ENCODE measurements around the gene INPPL1.

DNA sequence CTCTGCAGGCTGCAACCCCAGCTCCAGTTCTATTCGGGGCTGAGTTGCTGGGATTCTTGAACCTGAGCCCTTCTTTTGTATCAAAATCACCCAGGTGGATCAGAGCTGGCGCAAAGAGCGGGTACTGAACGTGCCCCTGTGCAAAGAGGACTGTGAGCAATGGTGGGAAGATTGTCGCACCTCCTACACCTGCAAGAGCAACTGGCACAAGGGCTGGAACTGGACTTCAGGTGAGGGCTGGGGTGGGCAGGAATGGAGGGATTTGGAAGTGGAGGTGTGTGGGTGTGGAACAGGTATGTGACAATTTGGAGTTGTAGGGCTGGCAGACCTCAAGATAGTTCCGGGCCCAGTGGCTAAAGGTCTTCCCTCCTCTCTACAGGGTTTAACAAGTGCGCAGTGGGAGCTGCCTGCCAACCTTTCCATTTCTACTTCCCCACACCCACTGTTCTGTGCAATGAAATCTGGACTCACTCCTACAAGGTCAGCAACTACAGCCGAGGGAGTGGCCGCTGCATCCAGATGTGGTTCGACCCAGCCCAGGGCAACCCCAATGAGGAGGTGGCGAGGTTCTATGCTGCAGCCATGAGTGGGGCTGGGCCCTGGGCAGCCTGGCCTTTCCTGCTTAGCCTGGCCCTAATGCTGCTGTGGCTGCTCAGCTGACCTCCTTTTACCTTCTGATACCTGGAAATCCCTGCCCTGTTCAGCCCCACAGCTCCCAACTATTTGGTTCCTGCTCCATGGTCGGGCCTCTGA lies 28.9 kb upstream of the INPPL1 start:
- TF ChIP-seq POLR2AphosphoS5 (IDR thresholded peaks at IDR 0.05) (no peak), POLR2A (IDR thresholded peaks at IDR 0.05) (no peak)
- TF ChIP-seq, protein P1, sequence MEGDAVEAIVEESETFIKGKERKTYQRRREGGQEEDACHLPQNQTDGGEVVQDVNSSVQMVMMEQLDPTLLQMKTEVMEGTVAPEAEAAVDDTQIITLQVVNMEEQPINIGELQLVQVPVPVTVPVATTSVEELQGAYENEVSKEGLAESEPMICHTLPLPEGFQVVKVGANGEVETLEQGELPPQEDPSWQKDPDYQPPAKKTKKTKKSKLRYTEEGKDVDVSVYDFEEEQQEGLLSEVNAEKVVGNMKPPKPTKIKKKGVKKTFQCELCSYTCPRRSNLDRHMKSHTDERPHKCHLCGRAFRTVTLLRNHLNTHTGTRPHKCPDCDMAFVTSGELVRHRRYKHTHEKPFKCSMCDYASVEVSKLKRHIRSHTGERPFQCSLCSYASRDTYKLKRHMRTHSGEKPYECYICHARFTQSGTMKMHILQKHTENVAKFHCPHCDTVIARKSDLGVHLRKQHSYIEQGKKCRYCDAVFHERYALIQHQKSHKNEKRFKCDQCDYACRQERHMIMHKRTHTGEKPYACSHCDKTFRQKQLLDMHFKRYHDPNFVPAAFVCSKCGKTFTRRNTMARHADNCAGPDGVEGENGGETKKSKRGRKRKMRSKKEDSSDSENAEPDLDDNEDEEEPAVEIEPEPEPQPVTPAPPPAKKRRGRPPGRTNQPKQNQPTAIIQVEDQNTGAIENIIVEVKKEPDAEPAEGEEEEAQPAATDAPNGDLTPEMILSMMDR (IDR thresholded peaks at IDR 0.05), result no peak
